GM21367 (cell line): Measurements from ENCODE around the gene PAPPA2.
"Not testable (repeated sequence)": the region's sequence is repeated elsewhere in the genome, so short reads cannot be mapped to it uniquely, and the experiment has no call there.

Experiments
- ATAC-seq: cut with Tn5 transposase; IDR thresholded peaks from one replicate; pipeline ENCODE4 v1.9.1; 2021; ENCODE audit not compliant: unreplicated experiment

The PAPPA2 gene

GRCh38 chr1:176545034-176545639, 82.2 kb downstream of the PAPPA2 start:
- ATAC-seq, result no peak

GRCh38 chr1:176546825-176547224, 83.8 kb downstream of the PAPPA2 start:
- ATAC-seq, result no peak

DNA sequence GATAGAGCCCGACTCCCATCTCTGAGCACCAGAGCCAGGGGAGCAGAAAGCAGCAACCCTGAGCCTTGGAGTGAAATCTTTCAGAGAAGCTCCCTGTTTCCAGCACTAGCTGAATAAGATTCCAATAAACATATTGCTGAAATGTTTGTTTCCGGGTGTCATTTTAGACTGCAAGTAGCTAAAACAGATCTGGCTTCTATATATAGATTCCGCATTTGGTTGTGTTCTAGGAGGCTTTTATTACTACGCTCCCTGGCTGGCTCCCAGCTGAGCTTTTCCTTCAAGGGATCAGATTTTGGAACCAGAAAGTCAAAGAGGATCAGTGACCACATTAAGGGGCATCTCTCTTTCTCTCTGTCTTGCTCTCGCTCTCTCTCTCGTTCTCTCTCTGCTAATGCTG, 88.2 kb downstream of the PAPPA2 start:
- no peak for ATAC-seq

- no peak for ATAC-seq
Measured at GRCh38 chr1:176552217-176552991, 89.4 kb downstream of the PAPPA2 start.

DNA sequence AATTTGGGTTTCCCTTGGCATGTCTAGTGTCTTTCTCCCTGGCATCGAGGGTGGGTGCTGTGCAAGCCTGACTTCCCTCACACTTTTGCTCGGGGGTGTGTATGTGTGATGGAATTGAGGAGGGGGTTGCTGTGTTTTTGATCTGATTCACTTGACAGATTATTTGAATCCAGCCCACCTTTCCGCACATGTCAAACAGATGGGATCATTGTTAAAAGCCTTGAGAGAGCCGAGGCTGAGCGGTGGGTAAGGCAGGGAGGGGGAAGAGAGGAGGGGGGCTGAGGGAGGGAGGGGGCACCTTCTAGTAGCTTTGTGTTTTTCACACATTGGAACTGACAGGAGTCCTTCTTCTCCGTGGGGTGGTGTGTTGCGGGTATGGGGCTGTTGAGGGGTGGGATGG, 90.0 kb downstream of the PAPPA2 start:
- ATAC-seq, result no peak

DNA sequence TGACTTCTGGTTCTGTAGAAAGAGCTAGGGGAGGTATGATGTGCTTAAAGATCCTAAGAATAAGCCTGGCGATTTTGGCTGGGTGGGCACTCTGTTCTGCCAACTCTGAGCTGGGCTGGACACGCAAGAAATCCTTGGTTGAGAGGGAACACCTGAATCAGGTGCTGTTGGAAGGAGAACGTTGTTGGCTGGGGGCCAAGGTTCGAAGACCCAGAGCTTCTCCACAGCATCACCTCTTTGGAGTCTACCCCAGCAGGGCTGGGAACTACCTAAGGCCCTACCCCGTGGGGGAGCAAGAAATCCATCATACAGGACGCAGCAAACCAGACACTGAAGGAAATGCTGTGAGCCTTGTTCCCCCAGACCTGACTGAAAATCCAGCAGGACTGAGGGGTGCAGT, 93.3 kb downstream of the PAPPA2 start:
- no peak for ATAC-seq

DNA sequence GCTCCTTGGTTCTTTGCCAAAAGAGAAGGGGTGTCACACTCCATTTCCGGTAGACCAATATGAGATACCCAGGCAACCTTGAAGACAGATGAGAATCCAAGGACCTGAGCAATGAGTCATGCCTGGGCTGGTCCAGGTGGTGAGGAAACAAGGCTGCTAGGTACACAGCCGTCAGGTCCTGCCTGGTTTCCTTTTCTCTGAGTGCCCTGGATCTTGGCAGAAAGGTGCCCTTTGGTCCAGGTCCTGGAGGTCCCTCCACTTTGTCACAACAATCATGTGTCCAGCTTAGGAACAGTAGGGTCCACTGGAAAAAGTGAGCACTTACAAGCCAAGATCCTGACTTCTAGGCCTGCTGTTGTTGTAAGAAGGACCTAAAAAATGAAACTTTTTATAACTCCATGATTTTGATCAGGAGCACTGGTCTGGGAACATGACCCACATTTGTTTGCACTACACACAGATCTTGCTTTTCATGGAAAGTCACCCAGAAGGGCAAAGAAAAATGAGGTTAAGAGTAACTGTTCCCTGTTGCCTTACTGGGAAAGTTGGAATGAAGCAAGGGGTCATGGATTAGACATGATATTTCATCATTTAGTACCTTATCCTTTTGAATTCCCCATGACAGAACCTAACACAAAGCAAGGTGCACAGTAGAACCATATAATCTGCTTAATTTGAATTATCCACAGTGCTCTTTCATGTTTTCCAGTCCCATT, 94.7 kb downstream of the PAPPA2 start:
- no peak for ATAC-seq

GRCh38 chr1:176558561-176558960, 95.6 kb downstream of the PAPPA2 start:
- ATAC-seq, result no peak

GRCh38 chr1:176559474-176559873, 96.5 kb downstream of the PAPPA2 start:
- no peak for ATAC-seq

DNA sequence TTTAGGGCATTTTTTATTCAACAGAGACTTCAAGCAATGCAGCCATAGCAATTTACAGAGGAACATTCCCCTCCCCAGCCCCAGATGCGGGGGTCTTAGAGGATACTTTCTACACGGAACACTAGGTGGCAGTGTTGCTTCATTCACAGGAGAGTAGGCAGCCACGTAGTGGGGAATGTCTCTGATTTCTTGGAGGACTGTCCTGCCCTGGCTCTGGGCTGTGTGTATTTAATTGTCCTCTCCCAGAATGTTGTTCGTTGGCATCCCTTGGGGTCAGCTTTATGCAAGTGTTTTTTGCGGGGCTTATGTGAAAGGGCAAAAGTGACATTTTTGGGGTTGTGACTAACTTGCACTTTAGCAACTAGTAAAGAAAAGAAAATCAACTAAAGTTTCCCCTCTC, 96.9 kb downstream of the PAPPA2 start:
- peak; percentile 85 for ATAC-seq

DNA sequence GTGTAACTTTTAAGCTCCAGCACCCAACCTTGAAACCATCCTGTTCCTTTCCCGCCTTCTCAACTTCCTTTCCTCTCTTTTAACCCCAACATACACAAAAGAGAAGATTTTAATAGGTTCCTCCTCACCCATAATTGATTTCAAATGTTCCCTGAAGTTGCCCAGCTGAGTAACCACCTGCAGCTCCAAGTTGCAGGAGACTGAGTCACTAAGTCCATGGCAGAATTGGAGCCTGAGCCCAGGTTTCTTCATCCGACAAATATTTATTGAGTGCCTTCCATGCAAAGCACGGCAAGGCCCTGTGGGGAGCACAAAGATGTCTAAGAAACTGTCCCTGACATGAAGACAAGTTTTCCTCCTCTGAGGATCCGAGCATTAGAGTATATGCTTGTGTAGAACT, 97.7 kb downstream of the PAPPA2 start:
- ATAC-seq, result no peak

DNA sequence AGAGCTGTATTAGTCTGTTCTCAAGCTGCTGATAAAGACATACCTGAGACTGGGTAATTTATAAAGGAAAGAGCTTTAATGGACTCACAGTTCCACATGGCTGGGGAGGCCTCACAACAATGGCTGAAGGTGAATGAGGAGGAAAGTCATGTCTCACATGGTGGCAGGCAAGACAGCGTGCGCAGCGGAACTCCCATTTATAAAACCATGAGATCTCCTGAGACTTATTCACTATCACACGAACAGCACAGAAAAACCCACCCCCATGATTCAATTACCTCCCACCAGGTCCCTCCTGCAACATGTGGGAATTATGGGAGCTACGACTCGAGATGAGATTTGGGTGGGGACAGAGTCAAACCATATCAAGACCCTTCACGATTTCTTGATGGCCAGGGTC, 98.8 kb downstream of the PAPPA2 start:
- not testable (repeated sequence) for ATAC-seq

DNA sequence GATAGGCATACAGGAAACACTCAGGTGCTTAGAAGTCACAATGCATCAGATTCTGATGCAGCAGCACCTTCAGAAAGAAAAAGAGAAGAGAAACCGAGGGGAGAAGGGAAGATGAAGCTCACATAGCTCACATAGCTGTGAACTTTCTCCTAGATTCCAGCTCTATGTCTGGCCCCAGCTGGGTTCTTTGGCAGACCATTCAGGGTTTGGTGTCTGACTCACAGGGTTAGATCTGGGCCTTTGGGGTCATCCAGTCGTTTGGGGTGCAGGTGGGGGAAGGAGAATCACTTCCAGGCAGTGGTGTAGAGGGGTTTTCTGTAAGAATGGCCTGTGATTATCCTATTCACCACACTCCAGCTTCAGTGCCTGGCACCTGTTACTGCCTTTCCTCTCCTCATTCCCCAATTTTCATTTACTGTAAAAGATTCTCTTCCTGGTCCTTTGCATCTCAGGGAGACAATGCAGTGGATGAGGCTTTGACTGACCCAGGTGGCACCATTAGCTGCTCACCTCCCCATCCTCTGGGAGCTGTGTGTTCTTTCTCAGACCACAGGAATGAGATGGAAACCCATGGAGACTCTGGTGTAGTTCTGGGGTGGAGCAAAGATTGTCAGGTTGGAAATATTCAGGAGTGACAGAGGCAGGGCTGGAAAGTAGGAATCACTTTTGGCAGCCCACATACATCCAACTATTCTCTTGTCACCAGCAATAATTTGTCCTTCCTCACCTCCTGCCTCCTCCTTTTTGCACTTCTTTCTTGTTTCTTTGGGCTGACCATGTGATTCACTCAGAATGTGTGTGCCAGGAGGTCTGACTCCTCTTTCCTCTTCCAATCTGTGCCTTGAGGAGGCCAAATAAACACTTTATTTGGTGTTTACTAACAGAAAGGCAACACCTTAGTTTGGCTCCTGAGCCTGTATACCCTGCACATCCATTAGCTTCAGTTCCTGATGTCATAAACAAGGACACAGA, 103.3 kb downstream of the PAPPA2 start:
- ATAC-seq, result no peak

GRCh38 chr1:176567190-176567794, 104.3 kb downstream of the PAPPA2 start:
- no peak for ATAC-seq

- no peak for ATAC-seq
Measured at GRCh38 chr1:176568185-176568584, 105.2 kb downstream of the PAPPA2 start.

GRCh38 chr1:176574756-176575155, 111.8 kb downstream of the PAPPA2 start:
- ATAC-seq, result no peak

DNA sequence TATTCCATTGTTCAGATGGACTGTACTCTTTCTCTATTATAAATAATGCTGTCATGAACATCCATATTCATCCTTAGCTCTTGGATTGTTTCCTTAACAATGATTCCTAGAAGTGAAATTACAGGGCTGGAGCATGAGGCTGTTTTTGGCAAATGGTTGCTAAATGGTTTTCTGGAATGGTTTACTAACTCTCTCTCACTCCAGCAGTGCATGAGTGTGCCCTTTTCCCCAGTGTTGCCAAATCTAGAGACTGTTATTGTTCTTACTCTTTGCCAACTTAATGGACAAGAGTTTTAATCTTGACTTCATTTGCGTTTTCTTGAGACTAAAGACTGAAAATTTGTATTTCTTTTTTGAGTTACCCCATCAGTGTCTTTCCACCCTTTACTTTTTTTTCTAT, 113.0 kb downstream of the PAPPA2 start:
- no peak for ATAC-seq

- no peak for ATAC-seq
Measured at GRCh38 chr1:176576670-176577069, 113.7 kb downstream of the PAPPA2 start.

- ATAC-seq, result no peak
Measured at GRCh38 chr1:176577646-176578197, 114.7 kb downstream of the PAPPA2 start.

GRCh38 chr1:176579087-176579486, 116.1 kb downstream of the PAPPA2 start:
- ATAC-seq, result no peak
